HepG2 (cell line): ENCODE measurements around the gene IKZF5. TPM values are rescaled to one million over a fixed set of nuclear protein-coding genes. Genes with fewer than 3 reads are reported as not detected.

Experiments used
- AHDC1 ChIP-seq: sonication (generic); formaldehyde crosslinking; IDR thresholded peaks from 2 replicates; pipeline ENCODE4 v1.5.1; 2020; ENCODE audit warnings: mild to moderate bottlenecking, missing genetic modification reagents, borderline replicate concordance
- CREM ChIP-seq, 2 experiments: sonication (generic) in 1 of 2; formaldehyde crosslinking in 1 of 2; IDR thresholded peaks; 2 replicates each; pipeline versions ENCODE4 v1.4.0 to v1.6.1; 2016 to 2020; ENCODE audit warnings: antibody characterized with exemption in 1 of 2, mild to moderate bottlenecking in 1 of 2, missing genetic modification reagents in 1 of 2
- GATAD2A ChIP-seq: IDR thresholded peaks from 2 replicates; pipeline ENCODE4 v1.6.1; 2016
- HNF1B ChIP-seq: sonication (generic); formaldehyde crosslinking; IDR thresholded peaks from 2 replicates; pipeline ENCODE4 v1.5.1; 2020; ENCODE audit warnings: mild to moderate bottlenecking, moderate library complexity, missing genetic modification reagents
- HNF4G ChIP-seq, 2 experiments: sonication (generic) in 1 of 2; formaldehyde crosslinking in 1 of 2; IDR thresholded peaks; 2 replicates each; pipeline versions ENCODE4 v1.4.0 to v1.6.1; 2011 to 2020; ENCODE audit warnings: borderline replicate concordance in 2 of 2, low read depth in 2 of 2, mild to moderate bottlenecking in 2 of 2, low read length in 1 of 2, missing genetic modification reagents in 1 of 2, moderate library complexity in 1 of 2
- ISL2 ChIP-seq: sonication (generic); formaldehyde crosslinking; IDR thresholded peaks from 2 replicates; pipeline ENCODE4 v1.5.0; 2020; ENCODE audit warnings: missing genetic modification reagents
- MXD1 ChIP-seq: sonication (generic); formaldehyde crosslinking; IDR thresholded peaks from 2 replicates; pipeline ENCODE4 v1.4.0; 2020; ENCODE audit warnings: mild to moderate bottlenecking, missing genetic modification reagents
- MXI1 ChIP-seq: IDR thresholded peaks from 3 replicates; pipeline ENCODE4 v1.6.1; 2012; ENCODE audit warnings: low read depth, low read length, inconsistent platforms, borderline replicate concordance
- NFYC ChIP-seq: IDR thresholded peaks from 2 replicates; pipeline ENCODE4 v1.6.1; 2016; ENCODE audit warnings: missing genetic modification reagents, missing compliant biosample characterization
- TBX2 ChIP-seq: sonication (generic); formaldehyde crosslinking; IDR thresholded peaks from 2 replicates; pipeline ENCODE4 v1.5.0; 2020; ENCODE audit warnings: missing genetic modification reagents, mild to moderate bottlenecking, borderline replicate concordance
- TEAD3 ChIP-seq: optimal IDR thresholded peaks from 2 replicates; pipeline ENCODE3; 2016; ENCODE audit warnings: borderline replicate concordance
- TFAP4 ChIP-seq: sonication (generic); IDR thresholded peaks from 2 replicates; pipeline ENCODE4 v1.6.1; 2016; ENCODE audit warnings: low read depth, borderline replicate concordance
- ZBTB38 ChIP-seq: sonication (generic); formaldehyde crosslinking; IDR thresholded peaks from 2 replicates; pipeline ENCODE4 v1.5.1; 2020; ENCODE audit warnings: mild to moderate bottlenecking, missing genetic modification reagents
- ZBTB7B ChIP-seq: sonication (generic); formaldehyde crosslinking; IDR thresholded peaks from 2 replicates; pipeline ENCODE4 v1.4.0; 2020; ENCODE audit warnings: missing genetic modification reagents
- ZNF710 ChIP-seq: sonication (generic); formaldehyde crosslinking; IDR thresholded peaks from 2 replicates; pipeline ENCODE4 v1.5.0; 2020; ENCODE audit warnings: mild to moderate bottlenecking, missing genetic modification reagents, borderline replicate concordance
- polyA plus RNA-seq, 8 experiments: library from polyadenylated mRNA; depleted of rRNA in 3 of 8; stranded (reverse) in 7 of 8; unstranded in 1 of 8; fragments of >200 nt; fragmentation: Illumina TruSeq in 4 of 8; extraction: Trizol in 4 of 8; gene quantifications; 2 replicates each; pipeline versions ENCODE4 v1.2.1 to v1.2.3, GENCODE V29; 2011 to 2016; ENCODE audit warnings: low read depth in 4 of 8, missing spikeins in 1 of 8, mixed read lengths in 1 of 8; ENCODE audit not compliant: insufficient read depth in 1 of 8
- total RNA-seq, 5 experiments: library from RNA; depleted of rRNA; stranded (reverse); fragments of >200 nt; fragmentation: Illumina TruSeq; extraction: Trizol; gene quantifications; 2 replicates each; pipeline ENCODE4 v1.2.3, GENCODE V29; 2016; ENCODE audit warnings: low read depth in 1 of 5

The IKZF5 gene
- total and polyA plus RNA-seq, 2 of the 13 experiments (the other 11 are each of a cell fraction or from before 2014, with no cell fraction given): 3.7 to 12.0 TPM

GRCh38 chr10:123035467-123036086 is 27.0 kb upstream of the IKZF5 start (continued):
- no peak for TF ChIP-seq MXD1 (CRISPR knock-in tag)
- 0 out of 2 replicates have a peak, but pooled peaks have one; percentile 38 for TF ChIP-seq ZNF710
- TF ChIP-seq ZBTB7B (CRISPR knock-in tag): peak; percentile 76
- TF ChIP-seq ZBTB38 (CRISPR knock-in tag): peak; percentile 82
- peak; percentile 41 for TF ChIP-seq TEAD3 (CRISPR knock-in tag)
- peak; percentile 40; the same call in 1 of the 3 replicates for TF ChIP-seq MXI1
- peak; percentile 46; the same call in 1 of the 2 replicates for TF ChIP-seq HNF1B (CRISPR knock-in tag)
- TF ChIP-seq TFAP4: peak; percentile 64; the same call in 1 of the 2 replicates
- no peak for TF ChIP-seq NFYC (CRISPR knock-in tag)
- TF ChIP-seq AHDC1 (CRISPR knock-in tag): peak; percentile 57; the same call in 1 of the 2 replicates
- peak; percentile 58; the same call in 1 of the 2 replicates for TF ChIP-seq ISL2
- TF ChIP-seq HNF4G (IDR thresholded peaks at IDR 0.05; ENCODE audit: borderline replicate concordance, low read depth, low read length): peak; percentile 73
- peak; percentile 41; the same call in 1 of the 2 replicates for TF ChIP-seq HNF4G (CRISPR knock-in tag; IDR thresholded peaks at IDR 0.05; ENCODE audit: borderline replicate concordance, low read depth)
- TF ChIP-seq TBX2 (CRISPR knock-in tag): peak; percentile 56; the same call in 1 of the 2 replicates
- TF ChIP-seq GATAD2A (CRISPR knock-in tag): peak; percentile 72
- TF ChIP-seq CREM (IDR thresholded peaks at IDR 0.05): peak; percentile 47; the same call in 1 of the 2 replicates
- no peak for TF ChIP-seq CREM (CRISPR knock-in tag; IDR thresholded peaks at IDR 0.05)
